PC-3 (cell line): ENCODE data around the gene SPSB4. TPM values are rescaled to one million over a fixed set of nuclear protein-coding genes. Genes with fewer than 3 reads are reported as not detected.

Source experiments
- ATAC-seq: fragments of 200-7000 bp; cut with Tn5 transposase; 2 replicates; pipeline ENCODE4 v1.9.1; 2020; ENCODE audit warnings: mild to moderate bottlenecking, moderate library complexity
- BruUV-seq: library from RNA; stranded (reverse); fragments of 400-500 nt; replicated peaks from 2 replicates; lab custom pipeline; 2021; lab: Mats Ljungman, UMichigan
- CTCF ChIA-PET: fragments of 300-600 bp; sonication (Branson Sonifier 250); formaldehyde crosslinking; loops from one replicate; lab custom pipeline; 2022; ENCODE audit warnings: antibody characterized with exemption; lab: Charles Lee
- POLR2A ChIA-PET: fragments of 300-600 bp; sonication (Branson Sonifier 250); formaldehyde crosslinking; loops from one replicate; lab custom pipeline; 2022; ENCODE audit warnings: antibody characterized with exemption; ENCODE audit not compliant: unreplicated experiment; lab: Charles Lee
- DNase-seq: peaks from one replicate; pipeline ENCODE4 v3.0.0-alpha.2; 2015
- H2AFZ ChIP-seq: fragments of 300-600 bp; sonication (generic); 2 replicates; pipeline ENCODE4 v1.6.0; 2016; ENCODE audit warnings: antibody characterized with exemption, low read length
- H3F3A ChIP-seq: fragments of 300-600 bp; sonication (generic); one replicate; pipeline ENCODE4 v1.6.0; 2017; ENCODE audit warnings: antibody characterized with exemption, low read length, control low read depth, mild to moderate bottlenecking; ENCODE audit not compliant: unreplicated experiment
- H3K27ac ChIP-seq: fragments of 300-600 bp; sonication (generic); 2 replicates; pipeline ENCODE4 v1.5.1; 2016; ENCODE audit warnings: mild to moderate bottlenecking, low read length
- H3K27me3 ChIP-seq: fragments of 300-600 bp; sonication (generic); 2 replicates; pipeline ENCODE4 v1.6.1; 2016; ENCODE audit warnings: low read length, mixed read lengths
- H3K36me3 ChIP-seq: fragments of 300-600 bp; sonication (generic); 2 replicates; pipeline ENCODE4 v1.6.1; 2016; ENCODE audit warnings: low read depth, mixed run types, low read length, mixed read lengths
- H3K4me1 ChIP-seq: fragments of 300-600 bp; sonication (generic); 2 replicates; pipeline ENCODE4 v1.5.1; 2016; ENCODE audit warnings: low read length; ENCODE audit not compliant: insufficient read depth
- H3K4me2 ChIP-seq: fragments of 300-600 bp; sonication (generic); 2 replicates; pipeline ENCODE4 v1.6.0; 2016; ENCODE audit warnings: low read length
- H3K4me3 ChIP-seq: fragments of 300-600 bp; sonication (generic); 2 replicates; pipeline ENCODE4 v1.5.1; 2016; ENCODE audit warnings: mild to moderate bottlenecking, low read length, mixed read lengths
- H3K79me2 ChIP-seq: fragments of 300-600 bp; sonication (generic); 2 replicates; pipeline ENCODE4 v1.6.1; 2017; ENCODE audit warnings: low read length, mixed read lengths
- H3K9ac ChIP-seq: fragments of 300-600 bp; sonication (generic); 2 replicates; pipeline ENCODE4 v1.6.0; 2016; ENCODE audit warnings: mild to moderate bottlenecking, low read length
- H3K9me2 ChIP-seq: fragments of 300-600 bp; sonication (generic); replicated peaks from 2 replicates; pipeline ENCODE4 v1.6.1; 2016; ENCODE audit warnings: mixed run types, low read length, mixed read lengths
- H3K9me3 ChIP-seq: fragments of 300-600 bp; sonication (generic); 2 replicates; pipeline ENCODE4 v1.6.1; 2016; ENCODE audit warnings: low read length, mixed read lengths
- H4K20me1 ChIP-seq: fragments of 300-600 bp; sonication (generic); 2 replicates; pipeline ENCODE4 v1.6.1; 2016; ENCODE audit warnings: low read length, mixed read lengths
- EZH2 ChIP-seq: fragments of 300-600 bp; sonication (generic); IDR thresholded peaks from one replicate; pipeline ENCODE4 v1.6.1; 2017; ENCODE audit warnings: antibody characterized with exemption, mild to moderate bottlenecking, low read length; ENCODE audit not compliant: unreplicated experiment
- EZH2phosphoT487 ChIP-seq: fragments of 300-600 bp; sonication (generic); IDR thresholded peaks from 2 replicates; pipeline ENCODE4 v1.6.1; 2018; ENCODE audit warnings: mild to moderate bottlenecking, antibody characterized with exemption, low read length, borderline replicate concordance
- intact Hi-C: fragments of 100-400 bp; cut with micrococcal nuclease; formaldehyde crosslinking; loops from 2 replicates; pipeline ENCODE4 v1.9.0; 2023
- total RNA-seq: library from RNA; depleted of rRNA; stranded (reverse); fragments of >200 nt; gene quantifications from 2 replicates; pipeline ENCODE4 v1.2.3, GENCODE V29; 2014
- TF ChIP-seq, protein P1 (sequence below): fragments of 300-600 bp; sonication (generic); conservative IDR thresholded peaks from 2 replicates; pipeline ENCODE4 v1.5.1; 2017; ENCODE audit warnings: antibody characterized with exemption, low read depth, mild to moderate bottlenecking, low read length

Gene SPSB4
- total RNA-seq, 1 experiment from 2014 or later = not detected

- Histone ChIP-seq H3K27ac (no peak overlapping the region), H3F3A (no peaks in the 10 kb centered on the region), H3K9ac (no peak overlapping the region), H3K4me2 (no peak overlapping the region), H3K79me2 (no peaks in the 10 kb centered on the region), H4K20me1 (no peaks in the 10 kb centered on the region), H3K4me1 (no peaks in the 10 kb centered on the region), H3K36me3 (no peaks in the 10 kb centered on the region), H2AFZ (no peak overlapping the region), H3K4me3 (no peak overlapping the region), H3K27me3 (peaks cover 19% of the 10 kb centered on the region), H3K9me2 (no peaks in the 10 kb centered on the region), H3K9me3 (no peaks in the 10 kb centered on the region)
- BruUV-seq = no TSS peak
- CTCF ChIA-PET = no interaction called here
- intact Hi-C loops = no loop called here
- TF ChIP-seq, protein P1, sequence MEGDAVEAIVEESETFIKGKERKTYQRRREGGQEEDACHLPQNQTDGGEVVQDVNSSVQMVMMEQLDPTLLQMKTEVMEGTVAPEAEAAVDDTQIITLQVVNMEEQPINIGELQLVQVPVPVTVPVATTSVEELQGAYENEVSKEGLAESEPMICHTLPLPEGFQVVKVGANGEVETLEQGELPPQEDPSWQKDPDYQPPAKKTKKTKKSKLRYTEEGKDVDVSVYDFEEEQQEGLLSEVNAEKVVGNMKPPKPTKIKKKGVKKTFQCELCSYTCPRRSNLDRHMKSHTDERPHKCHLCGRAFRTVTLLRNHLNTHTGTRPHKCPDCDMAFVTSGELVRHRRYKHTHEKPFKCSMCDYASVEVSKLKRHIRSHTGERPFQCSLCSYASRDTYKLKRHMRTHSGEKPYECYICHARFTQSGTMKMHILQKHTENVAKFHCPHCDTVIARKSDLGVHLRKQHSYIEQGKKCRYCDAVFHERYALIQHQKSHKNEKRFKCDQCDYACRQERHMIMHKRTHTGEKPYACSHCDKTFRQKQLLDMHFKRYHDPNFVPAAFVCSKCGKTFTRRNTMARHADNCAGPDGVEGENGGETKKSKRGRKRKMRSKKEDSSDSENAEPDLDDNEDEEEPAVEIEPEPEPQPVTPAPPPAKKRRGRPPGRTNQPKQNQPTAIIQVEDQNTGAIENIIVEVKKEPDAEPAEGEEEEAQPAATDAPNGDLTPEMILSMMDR = no peak
- TF ChIP-seq EZH2phosphoT487 (no peak), EZH2 (no peak)
- POLR2A ChIA-PET = no interaction called here
- DNase-seq (no peak), ATAC-seq (no peak)
These were observed 125.6 kb downstream of the SPSB4 start for GRCh38 chr3:141176775-141177174.

- Histone ChIP-seq H3K36me3 (no peaks in the 10 kb centered on the region), H3K27ac (no peak overlapping the region), H3K79me2 (no peaks in the 10 kb centered on the region), H3K27me3 (peaks cover 19% of the 10 kb centered on the region), H3F3A (no peaks in the 10 kb centered on the region), H2AFZ (no peak overlapping the region), H3K9ac (no peak overlapping the region), H3K4me2 (no peak overlapping the region), H3K9me3 (no peaks in the 10 kb centered on the region), H3K4me3 (no peak overlapping the region), H4K20me1 (no peaks in the 10 kb centered on the region), H3K4me1 (no peaks in the 10 kb centered on the region), H3K9me2 (no peaks in the 10 kb centered on the region)
- TF ChIP-seq EZH2 (no peak), EZH2phosphoT487 (no peak)
- no TSS peak for BruUV-seq
- intact Hi-C loops = no loop called here
- ATAC-seq (no peak), DNase-seq (no peak)
- ChIA-PET CTCF (no interaction called here), POLR2A (no interaction called here)
These were observed 126.9 kb downstream of the SPSB4 start for GRCh38 chr3:141178026-141178425.

DNA sequence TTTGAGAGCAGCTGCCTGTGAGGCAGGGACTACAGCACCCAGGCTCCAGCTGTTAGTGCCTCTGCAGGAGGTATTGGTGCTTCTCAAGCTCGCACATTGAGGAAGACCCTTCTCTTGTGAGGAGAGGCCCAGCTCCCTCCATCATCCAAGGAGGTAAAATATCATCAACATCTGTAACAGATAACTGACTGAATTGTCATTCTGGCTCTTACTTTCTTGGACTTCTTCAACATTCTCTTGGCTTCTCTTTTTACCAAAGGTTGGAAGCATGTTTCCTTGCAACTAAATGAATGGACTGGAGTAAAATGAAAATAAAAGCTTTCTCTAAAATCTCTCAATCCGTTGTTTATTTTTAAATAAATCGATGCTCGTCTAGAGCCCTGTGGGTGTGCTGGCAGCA, 127.4 kb downstream of the SPSB4 start:
- TF ChIP-seq, protein P1 = no peak
- no peak for TF ChIP-seq EZH2phosphoT487
- TF ChIP-seq EZH2 = no peak
- intact Hi-C loops = no loop called here
- no peaks in the 10 kb centered on the region for H3K36me3 ChIP-seq
- no peak overlapping the region for H2AFZ ChIP-seq
- H3K9me2 ChIP-seq = no peaks in the 10 kb centered on the region
- H3K27me3 ChIP-seq = peaks cover 15% of the 10 kb centered on the region
- no peak overlapping the region for H3K9ac ChIP-seq
- ChIA-PET CTCF (no interaction called here), POLR2A (no interaction called here)
- H3K4me1 ChIP-seq = no peaks in the 10 kb centered on the region
- BruUV-seq = no TSS peak
- H3K4me3 ChIP-seq = no peak overlapping the region
- H3K9me3 ChIP-seq = no peaks in the 10 kb centered on the region
- no peaks in the 10 kb centered on the region for H3K79me2 ChIP-seq
- ATAC-seq = no peak
- no peak for DNase-seq
- no peak overlapping the region for H3K4me2 ChIP-seq
- H3F3A ChIP-seq = no peaks in the 10 kb centered on the region
- H3K27ac ChIP-seq = no peak overlapping the region
- no peaks in the 10 kb centered on the region for H4K20me1 ChIP-seq
